Renal pelvis (tissue), 4 donors: Measurements from ENCODE around the gene UBE2K. TPM values are rescaled to one million over a fixed set of nuclear protein-coding genes. Genes with fewer than 3 reads are reported as not detected.
"Not testable (repeated sequence)": the region's sequence is repeated elsewhere in the genome, so short reads cannot be mapped to it uniquely, and the experiment has no call there.

ENCODE experiments used
- DNase-seq: peaks from one replicate; pipeline ENCODE4 v3.0.0-alpha.2; 2013
- polyA plus RNA-seq, 3 donors: library from polyadenylated mRNA; unstranded; fragments of 120-200 nt; gene quantifications; one replicate each; pipeline ENCODE4 v1.2.1, GENCODE V29; 2013; ENCODE audit not compliant: insufficient read length in 3 of 3

The UBE2K gene
- polyA plus RNA-seq, 3 donors = 83.0 to 88.4 (median 87.6) TPM

GRCh38 chr4:39781988-39782387 is 84.1 kb downstream of the UBE2K start:
- not testable (repeated sequence) for DNase-seq

- no peak for DNase-seq
Measured at GRCh38 chr4:39785083-39785482, 87.1 kb downstream of the UBE2K start.

- no peak for DNase-seq
Measured at GRCh38 chr4:39786838-39787237, 88.9 kb downstream of the UBE2K start.

GRCh38 chr4:39792128-39792527 is 94.2 kb downstream of the UBE2K start:
- no peak for DNase-seq

- DNase-seq = no peak
Measured at GRCh38 chr4:39792529-39792928, 94.6 kb downstream of the UBE2K start.

- not testable (repeated sequence) for DNase-seq
Measured at GRCh38 chr4:39792976-39793375, 95.0 kb downstream of the UBE2K start.

GRCh38 chr4:39802005-39802404 is 104.1 kb downstream of the UBE2K start:
- DNase-seq = no peak

- no peak for DNase-seq
Measured at GRCh38 chr4:39808231-39808749, 110.4 kb downstream of the UBE2K start.

- no peak for DNase-seq
Measured at GRCh38 chr4:39812500-39812899, 114.6 kb downstream of the UBE2K start.

- DNase-seq = not testable (repeated sequence)
Measured at GRCh38 chr4:39813033-39813432, 115.1 kb downstream of the UBE2K start.

- DNase-seq = not testable (repeated sequence)
Measured at GRCh38 chr4:39813761-39814160, 115.8 kb downstream of the UBE2K start.

- no peak for DNase-seq
Measured at GRCh38 chr4:39814403-39815185, 116.7 kb downstream of the UBE2K start.

- DNase-seq = no peak
Measured at GRCh38 chr4:39818646-39819045, 120.7 kb downstream of the UBE2K start.

GRCh38 chr4:39820186-39820585 is 122.2 kb downstream of the UBE2K start:
- DNase-seq = peak; percentile 31

- DNase-seq = no peak
Measured at GRCh38 chr4:39821951-39822350, 124.0 kb downstream of the UBE2K start.

- DNase-seq = no peak
Measured at GRCh38 chr4:39822662-39823061, 124.7 kb downstream of the UBE2K start.

GRCh38 chr4:39823191-39823590 is 125.3 kb downstream of the UBE2K start:
- DNase-seq = no peak

- no peak for DNase-seq
Measured at GRCh38 chr4:39825090-39825489, 127.2 kb downstream of the UBE2K start.

GRCh38 chr4:39825741-39826231 is 127.8 kb downstream of the UBE2K start:
- no peak for DNase-seq
